Fibroblast of lung (primary cell): ENCODE data around the gene RAC2.

Experiments
- CTCF ChIP-seq, 2 donors: IDR thresholded peaks in 1 of 2; conservative IDR thresholded peaks in 1 of 2; 1 replicate in 1 of 2; 2 replicates in 1 of 2; pipeline ENCODE4 v1.5.1; 2011 to 2012; ENCODE audit warnings: low read length in 2 of 2, control low read depth in 1 of 2, inconsistent platforms in 1 of 2, low read depth in 1 of 2, mild to moderate bottlenecking in 1 of 2
- EZH2 ChIP-seq: IDR thresholded peaks from 2 replicates; pipeline ENCODE4 v1.5.1; 2012; ENCODE audit warnings: low read length, control low read depth, mild to moderate bottlenecking; ENCODE audit errors: missing control alignments

GRCh38 chr22:37212174-37212906, 31.7 kb downstream of the RAC2 start, which contains the start of gene SSTR3:
- TF ChIP-seq CTCF (conservative IDR thresholded peaks at IDR 0.05 in 1 of 2, IDR thresholded peaks at IDR 0.05 in 1 of 2; ENCODE audit: low read depth in 1 of 2, low read length in 2 of 2) (no peak), EZH2 (peak; percentile 22)
